HepG2 (cell line): Measurements from ENCODE around the gene CRYBA1. TPM values are rescaled to one million over a fixed set of nuclear protein-coding genes. Genes with fewer than 3 reads are reported as not detected.

Source experiments
- AKNA ChIP-seq: sonication (generic); formaldehyde crosslinking; IDR thresholded peaks from 2 replicates; pipeline ENCODE4 v1.4.0; 2020; ENCODE audit warnings: missing genetic modification reagents, borderline replicate concordance
- BRF2 ChIP-seq: sonication (generic); formaldehyde crosslinking; IDR thresholded peaks from 2 replicates; pipeline ENCODE4 v1.8.1; 2022; ENCODE audit warnings: mild to moderate bottlenecking, missing genetic modification reagents
- DNMT1 ChIP-seq: sonication (generic); formaldehyde crosslinking; IDR thresholded peaks from 2 replicates; pipeline ENCODE4 v1.5.1; 2020; ENCODE audit warnings: mild to moderate bottlenecking, missing genetic modification reagents
- HMG20B ChIP-seq: conservative IDR thresholded peaks from 2 replicates; pipeline ENCODE4 v1.6.1; 2016; ENCODE audit warnings: missing genetic modification reagents, missing compliant biosample characterization
- IKZF1 ChIP-seq: fragments of 450-650 bp; IDR thresholded peaks from 2 replicates; pipeline ENCODE4 v1.7.1; 2016
- KLF13 ChIP-seq: sonication (generic); formaldehyde crosslinking; IDR thresholded peaks from 2 replicates; pipeline ENCODE4 v1.4.0; 2020; ENCODE audit warnings: mild to moderate bottlenecking, missing genetic modification reagents
- KLF15 ChIP-seq: sonication (generic); formaldehyde crosslinking; IDR thresholded peaks from 2 replicates; pipeline ENCODE4 v1.8.1; 2023; ENCODE audit warnings: borderline replicate concordance, mild to moderate bottlenecking, inconsistent platforms, missing genetic modification reagents, mixed read lengths
- MLLT10 ChIP-seq: sonication (generic); formaldehyde crosslinking; IDR thresholded peaks from 2 replicates; pipeline ENCODE4 v1.4.0; 2020; ENCODE audit warnings: missing genetic modification reagents
- NCOA5 ChIP-seq: sonication (generic); formaldehyde crosslinking; IDR thresholded peaks from 2 replicates; pipeline ENCODE4 v1.4.0; 2020; ENCODE audit warnings: missing genetic modification reagents
- PRPF4 ChIP-seq: fragments of 200-400 bp; formaldehyde crosslinking; IDR thresholded peaks from 2 replicates; pipeline ENCODE4 v1.6.1; 2016; ENCODE audit warnings: low read length, low read depth; ENCODE audit not compliant: poor library complexity, severe bottlenecking
- RBM39 ChIP-seq: fragments of 200-400 bp; formaldehyde crosslinking; IDR thresholded peaks from one replicate; pipeline ENCODE4 v1.6.1; 2018; ENCODE audit warnings: antibody characterized with exemption, mild to moderate bottlenecking, low read depth, low read length; ENCODE audit not compliant: poor library complexity, severe bottlenecking
- SP140L ChIP-seq: sonication (generic); formaldehyde crosslinking; IDR thresholded peaks from 2 replicates; pipeline ENCODE4 v1.4.0; 2020; ENCODE audit warnings: missing genetic modification reagents, borderline replicate concordance
- SRSF1 ChIP-seq: fragments of 200-400 bp; formaldehyde crosslinking; optimal IDR thresholded peaks from 2 replicates; pipeline ENCODE3; 2017; ENCODE audit warnings: mild to moderate bottlenecking, low read depth, low read length, moderate library complexity
- USF2 ChIP-seq, 2 experiments: sonication (generic) in 1 of 2; formaldehyde crosslinking in 1 of 2; IDR thresholded peaks; 2 replicates each; pipeline versions ENCODE4 v1.5.1 to v1.6.1; 2011 to 2020; ENCODE audit warnings: borderline replicate concordance in 1 of 2, low read depth in 1 of 2, low read length in 1 of 2, mild to moderate bottlenecking in 1 of 2, missing genetic modification reagents in 1 of 2, moderate library complexity in 1 of 2
- ZBTB7B ChIP-seq: sonication (generic); formaldehyde crosslinking; IDR thresholded peaks from 2 replicates; pipeline ENCODE4 v1.4.0; 2020; ENCODE audit warnings: missing genetic modification reagents
- ZNF10 ChIP-seq: sonication (generic); formaldehyde crosslinking; IDR thresholded peaks from 2 replicates; pipeline ENCODE4 v1.4.0; 2020; ENCODE audit warnings: mild to moderate bottlenecking, low read depth, missing genetic modification reagents, borderline replicate concordance
- ZNF143 ChIP-seq: sonication (generic); formaldehyde crosslinking; IDR thresholded peaks from 2 replicates; pipeline ENCODE4 v1.4.0; 2020; ENCODE audit warnings: missing genetic modification reagents
- ZNF225 ChIP-seq: sonication (generic); formaldehyde crosslinking; IDR thresholded peaks from 2 replicates; pipeline ENCODE4 v1.4.0; 2020; ENCODE audit warnings: mild to moderate bottlenecking, missing genetic modification reagents
- ZNF451 ChIP-seq: sonication (generic); formaldehyde crosslinking; IDR thresholded peaks from 2 replicates; pipeline ENCODE4 v1.5.0; 2020; ENCODE audit warnings: mild to moderate bottlenecking, missing genetic modification reagents
- ZNF576 ChIP-seq: sonication (generic); formaldehyde crosslinking; IDR thresholded peaks from 2 replicates; pipeline ENCODE4 v1.4.0; 2020; ENCODE audit warnings: mild to moderate bottlenecking, missing genetic modification reagents
- ZNF670 ChIP-seq: sonication (generic); formaldehyde crosslinking; IDR thresholded peaks from 2 replicates; pipeline ENCODE4 v1.8.0; 2022; ENCODE audit warnings: mild to moderate bottlenecking, missing genetic modification reagents, borderline replicate concordance
- polyA plus RNA-seq, 8 experiments: library from polyadenylated mRNA; depleted of rRNA in 3 of 8; stranded (reverse) in 7 of 8; unstranded in 1 of 8; fragments of >200 nt; fragmentation: Illumina TruSeq in 4 of 8; extraction: Trizol in 4 of 8; gene quantifications; 2 replicates each; pipeline versions ENCODE4 v1.2.1 to v1.2.3, GENCODE V29; 2011 to 2016; ENCODE audit warnings: low read depth in 4 of 8, missing spikeins in 1 of 8, mixed read lengths in 1 of 8; ENCODE audit not compliant: insufficient read depth in 1 of 8
- total RNA-seq, 5 experiments: library from RNA; depleted of rRNA; stranded (reverse); fragments of >200 nt; fragmentation: Illumina TruSeq; extraction: Trizol; gene quantifications; 2 replicates each; pipeline ENCODE4 v1.2.3, GENCODE V29; 2016; ENCODE audit warnings: low read depth in 1 of 5

The CRYBA1 gene
- total and polyA plus RNA-seq, 2 of the 13 experiments (the other 11 are each of a cell fraction or from before 2014, with no cell fraction given), result not detected

- TF ChIP-seq PRPF4, result no peak
- no peak; the same call in 1 of the 2 replicates for TF ChIP-seq ZNF670 (CRISPR knock-in tag)
- no peak for TF ChIP-seq MLLT10 (CRISPR knock-in tag)
- 0 out of 2 replicates have a peak, but pooled peaks have one; percentile 39 for TF ChIP-seq HMG20B
- no peak for TF ChIP-seq IKZF1
- TF ChIP-seq ZBTB7B, result no peak
- no peak for TF ChIP-seq ZNF10 (CRISPR knock-in tag)
- TF ChIP-seq USF2 (IDR thresholded peaks at IDR 0.05; ENCODE audit: low read depth, low read length), result no peak; the same call in 1 of the 2 replicates
- no peak for TF ChIP-seq USF2 (CRISPR knock-in tag; IDR thresholded peaks at IDR 0.05; ENCODE audit: borderline replicate concordance)
- TF ChIP-seq AKNA (CRISPR knock-in tag), result no peak
- TF ChIP-seq ZNF451, result peak; percentile 50; the same call in 1 of the 2 replicates
- TF ChIP-seq NCOA5, result no peak
- TF ChIP-seq SP140L (CRISPR knock-in tag), result 0 out of 2 replicates have a peak, but pooled peaks have one; percentile 63
- peak; percentile 83; the same call in 1 of the 2 replicates for TF ChIP-seq KLF13 (CRISPR knock-in tag)
- peak; percentile 81; the same call in 1 of the 2 replicates for TF ChIP-seq BRF2 (CRISPR knock-in tag)
- TF ChIP-seq SRSF1, result peak; percentile 19
- TF ChIP-seq KLF15 (CRISPR knock-in tag), result no peak
- TF ChIP-seq DNMT1 (CRISPR knock-in tag), result no peak
- no peak for TF ChIP-seq RBM39
- no peak for TF ChIP-seq ZNF576 (CRISPR knock-in tag)
- 0 out of 2 replicates have a peak, but pooled peaks have one; percentile 10 for TF ChIP-seq ZNF143
- 0 out of 2 replicates have a peak, but pooled peaks have one; percentile 51 for TF ChIP-seq ZNF225 (CRISPR knock-in tag)
Measured at GRCh38 chr17:29293890-29294579, 47.4 kb downstream of the CRYBA1 start, which contains the start of gene NUFIP2 (continued).
